ENCODE data around the gene MT3. TPM values are rescaled to one million over a fixed set of nuclear protein-coding genes. Genes with fewer than 3 reads are reported as not detected.

The MT3 gene
- total and polyA plus RNA-seq, 2 of the 13 experiments (the other 11 are each of a cell fraction or from before 2014, with no cell fraction given), result not detected

GRCh38 chr16:56607109-56607618 lies 17.8 kb downstream of the MT3 start (continued):
- TF ChIP-seq AFF4 (CRISPR knock-in tag; IDR thresholded peaks at IDR 0.05), result peak; percentile 43; the same call in 1 of the 2 replicates
- TF ChIP-seq ATF2 (CRISPR knock-in tag; IDR thresholded peaks at IDR 0.05), result peak; percentile 25
- no peak; the same call in 1 of the 2 replicates for TF ChIP-seq RCOR2 (CRISPR knock-in tag; IDR thresholded peaks at IDR 0.05)
- no peak for TF ChIP-seq HNRNPL (IDR thresholded peaks at IDR 0.05; ENCODE audit: low read depth, low read length)
- no peak for TF ChIP-seq HBP1 (CRISPR knock-in tag; IDR thresholded peaks at IDR 0.05; ENCODE audit: low read depth)
- peak; percentile 36; the same call in 1 of the 2 replicates for TF ChIP-seq GMEB1 (CRISPR knock-in tag; IDR thresholded peaks at IDR 0.05; ENCODE audit: borderline replicate concordance)
- peak; percentile 39; the same call in 1 of the 2 replicates for TF ChIP-seq FOXM1 (CRISPR knock-in tag; IDR thresholded peaks at IDR 0.05)
- TF ChIP-seq CAMTA2 (CRISPR knock-in tag; IDR thresholded peaks at IDR 0.05; ENCODE audit: borderline replicate concordance), result no peak
- TF ChIP-seq PATZ1 (CRISPR knock-in tag; IDR thresholded peaks at IDR 0.05), result peak; percentile 41; the same call in 1 of the 2 replicates
- no peak for TF ChIP-seq SP2 (CRISPR knock-in tag; IDR thresholded peaks at IDR 0.05)
- TF ChIP-seq WIZ (CRISPR knock-in tag; IDR thresholded peaks at IDR 0.05), result no peak
- TF ChIP-seq MTA3 (CRISPR knock-in tag; IDR thresholded peaks at IDR 0.05), result no peak
- TF ChIP-seq ZNF891 (CRISPR knock-in tag; IDR thresholded peaks at IDR 0.05), result peak; percentile 62; the same call in 1 of the 2 replicates
- TF ChIP-seq TOE1 (CRISPR knock-in tag; IDR thresholded peaks at IDR 0.05), result no peak
- no peak for TF ChIP-seq RAD51 (IDR thresholded peaks at IDR 0.05; ENCODE audit: borderline replicate concordance)
- TF ChIP-seq ZNF775 (CRISPR knock-in tag; IDR thresholded peaks at IDR 0.05; ENCODE audit: borderline replicate concordance), result peak; percentile 82; the same call in 1 of the 2 replicates
- TF ChIP-seq ATF4 (CRISPR knock-in tag; IDR thresholded peaks at IDR 0.05), result peak in 1 of 2 experiments; percentile 24; a peak in 1 of 4 replicates

All from HepG2 (cell line).